ENCODE data around the gene PEG3. TPM values are rescaled to one million over a fixed set of nuclear protein-coding genes. Genes with fewer than 3 reads are reported as not detected.

The PEG3 gene
- total RNA-seq, 1 donor from 2014 or later, result not detected

GRCh38 chr19:56821209-56821608, 19.3 kb downstream of the PEG3 start:
- Mint-ChIP-seq H3K4me1 (no peaks in the 10 kb centered on the region), H3K9me3 (peaks cover 20% of the 10 kb centered on the region)
- no peak for DNase-seq

GRCh38 chr19:56819166-56819565, 21.4 kb downstream of the PEG3 start:
- intact Hi-C loops (cut with micrococcal nuclease), result no loop called here
- ChIA-PET POLR2A (no interaction called here), CTCF (no interaction called here)
- no peak for TF ChIP-seq CTCF (IDR thresholded peaks at IDR 0.05)
- Mint-ChIP-seq H3K27ac (no peak overlapping the region), H3K27me3 (no peaks in the 10 kb centered on the region), H3K4me1 (no peaks in the 10 kb centered on the region), H3K9me3 (peaks cover 26% of the 10 kb centered on the region), H3K36me3 (ENCODE audit: low read depth) (no peaks in the 10 kb centered on the region), H3K4me3 (no peak overlapping the region)
- DNase-seq (no peak), ATAC-seq (ENCODE audit: low read depth) (no peak)

More at GRCh38 chr19:56821209-56821608, 19.3 kb downstream of the PEG3 start:
- intact Hi-C loops (cut with micrococcal nuclease), result no loop called here
- CTCF ChIA-PET, result no interaction called here
- H3K36me3 Mint-ChIP-seq (ENCODE audit: low read depth), result no peaks in the 10 kb centered on the region
- H3K4me3 Mint-ChIP-seq, result no peak overlapping the region
- TF ChIP-seq CTCF (IDR thresholded peaks at IDR 0.05), result no peak
- no peaks in the 10 kb centered on the region for H3K27me3 Mint-ChIP-seq
- POLR2A ChIA-PET, result no interaction called here
- no peak for ATAC-seq (ENCODE audit: low read depth)
- H3K27ac Mint-ChIP-seq, result no peak overlapping the region

GRCh38 chr19:56814656-56815055, 25.9 kb downstream of the PEG3 start:
- ChIA-PET CTCF (no interaction called here), POLR2A (no interaction called here)
- H3K4me1 Mint-ChIP-seq, result no peaks in the 10 kb centered on the region
- no peak for TF ChIP-seq CTCF (IDR thresholded peaks at IDR 0.05)
- intact Hi-C loops (cut with micrococcal nuclease), result no loop called here
- H3K4me3 Mint-ChIP-seq, result no peak overlapping the region
- H3K9me3 Mint-ChIP-seq, result peaks cover 23% of the 10 kb centered on the region
- DNase-seq, result no peak
- no peak for ATAC-seq (ENCODE audit: low read depth)
- H3K36me3 Mint-ChIP-seq (ENCODE audit: low read depth), result no peaks in the 10 kb centered on the region
- H3K27ac Mint-ChIP-seq, result no peak overlapping the region
- no peaks in the 10 kb centered on the region for H3K27me3 Mint-ChIP-seq

- Mint-ChIP-seq H3K4me1 (no peaks in the 10 kb centered on the region), H3K9me3 (peaks cover 22% of the 10 kb centered on the region), H3K27me3 (no peaks in the 10 kb centered on the region), H3K36me3 (ENCODE audit: low read depth) (no peaks in the 10 kb centered on the region), H3K4me3 (no peak overlapping the region), H3K27ac (no peak overlapping the region)
- ATAC-seq (ENCODE audit: low read depth) (no peak), DNase-seq (no peak)
- intact Hi-C loops (cut with micrococcal nuclease), result no loop called here
- POLR2A ChIA-PET, result no interaction called here
- no peak for TF ChIP-seq CTCF (IDR thresholded peaks at IDR 0.05)
- CTCF ChIA-PET, result no interaction called here
Measured at GRCh38 chr19:56813531-56813930, 27.0 kb downstream of the PEG3 start.

- Mint-ChIP-seq H3K36me3 (ENCODE audit: low read depth) (no peaks in the 10 kb centered on the region), H3K9me3 (peaks cover 19% of the 10 kb centered on the region), H3K4me1 (no peaks in the 10 kb centered on the region), H3K4me3 (no peak overlapping the region), H3K27me3 (no peaks in the 10 kb centered on the region), H3K27ac (no peak overlapping the region)
- no peak for DNase-seq
- ChIA-PET CTCF (no interaction called here), POLR2A (no interaction called here)
- intact Hi-C loops (cut with micrococcal nuclease), result no loop called here
- TF ChIP-seq CTCF (IDR thresholded peaks at IDR 0.05), result no peak
- ATAC-seq (ENCODE audit: low read depth), result no peak
Measured at GRCh38 chr19:56811480-56811879, 29.0 kb downstream of the PEG3 start.
